SHP77 treated with DMSO at 0.1 percent for 48 hours (cell line): ENCODE results near the gene MYO5A.
"Not testable (repeated sequence)": the region's sequence is repeated elsewhere in the genome, so short reads cannot be mapped to it uniquely, and the experiment has no call there.

Experiments
- DNase-seq: peaks from one replicate; lab custom pipeline; 2025; lab: John Stamatoyannopoulos, UW

MYO5A gene

GRCh38 chr15:52419494-52419893 is 109.2 kb downstream of the MYO5A start:
- no peak for DNase-seq

GRCh38 chr15:52417957-52418356 is 110.7 kb downstream of the MYO5A start:
- no peak for DNase-seq

DNA sequence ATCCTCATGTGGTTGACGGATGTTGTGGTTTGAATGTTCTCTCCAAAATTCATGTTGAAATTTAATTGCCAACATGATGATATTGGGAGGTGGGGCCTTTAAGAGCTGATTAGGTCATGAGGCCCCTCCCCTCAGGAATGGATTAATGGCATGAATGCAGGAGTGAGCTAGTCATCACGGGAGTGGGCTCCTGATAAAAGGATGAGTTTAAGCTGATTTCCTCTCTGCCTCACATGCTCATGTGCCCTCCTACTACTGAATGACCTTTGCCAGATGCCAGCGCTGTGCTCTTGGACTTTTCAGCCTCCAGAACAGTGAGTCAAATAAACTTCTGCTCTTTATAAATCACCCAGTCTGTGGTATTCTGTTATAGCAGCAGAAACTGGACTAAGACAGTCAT is 111.2 kb downstream of the MYO5A start:
- no peak for DNase-seq

- DNase-seq, result not testable (repeated sequence)
Measured at GRCh38 chr15:52416566-52416965, 112.1 kb downstream of the MYO5A start.

GRCh38 chr15:52415628-52416027 is 113.1 kb downstream of the MYO5A start:
- DNase-seq, result no peak

GRCh38 chr15:52414936-52415335 is 113.7 kb downstream of the MYO5A start:
- DNase-seq, result no peak

DNA sequence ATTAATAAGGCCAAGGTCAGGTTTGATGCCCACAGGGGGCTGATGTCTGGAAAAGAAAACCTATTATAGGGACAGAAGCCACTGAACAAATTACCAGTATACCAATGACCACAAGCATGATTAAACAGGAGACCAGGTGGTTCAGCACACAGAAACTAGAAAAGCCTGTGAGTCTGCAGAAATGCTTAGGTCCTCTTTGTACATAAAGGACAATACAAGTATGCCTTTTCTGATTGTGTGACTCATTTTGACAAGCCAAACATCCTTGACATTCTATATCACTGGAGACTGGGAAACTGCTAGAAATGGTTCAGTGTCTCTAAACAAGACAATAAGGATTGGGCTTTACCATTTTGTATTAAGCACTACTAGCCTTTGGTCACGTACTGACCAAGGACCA is 119.9 kb downstream of the MYO5A start:
- no peak for DNase-seq

DNA sequence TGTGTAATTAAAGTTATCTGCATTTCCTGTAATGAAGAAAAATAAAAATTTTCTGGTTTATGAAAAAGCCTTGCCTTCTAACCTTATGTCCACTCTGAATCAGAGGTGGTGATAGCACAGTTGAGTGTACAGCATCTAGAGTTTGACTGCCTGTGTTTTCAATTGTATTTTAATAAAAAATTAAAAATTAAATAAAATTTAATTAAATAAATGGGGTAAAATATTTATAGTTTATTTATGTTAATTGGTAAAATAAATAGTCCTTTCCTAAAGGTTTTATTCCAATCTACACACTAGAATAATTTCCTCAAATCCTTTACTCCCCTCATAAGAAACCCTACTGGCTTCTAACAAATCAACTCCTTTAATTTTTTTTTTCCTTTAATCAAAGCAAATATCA is 121.3 kb downstream of the MYO5A start:
- DNase-seq, result no peak

GRCh38 chr15:52406601-52407000 is 122.1 kb downstream of the MYO5A start:
- DNase-seq, result no peak

DNA sequence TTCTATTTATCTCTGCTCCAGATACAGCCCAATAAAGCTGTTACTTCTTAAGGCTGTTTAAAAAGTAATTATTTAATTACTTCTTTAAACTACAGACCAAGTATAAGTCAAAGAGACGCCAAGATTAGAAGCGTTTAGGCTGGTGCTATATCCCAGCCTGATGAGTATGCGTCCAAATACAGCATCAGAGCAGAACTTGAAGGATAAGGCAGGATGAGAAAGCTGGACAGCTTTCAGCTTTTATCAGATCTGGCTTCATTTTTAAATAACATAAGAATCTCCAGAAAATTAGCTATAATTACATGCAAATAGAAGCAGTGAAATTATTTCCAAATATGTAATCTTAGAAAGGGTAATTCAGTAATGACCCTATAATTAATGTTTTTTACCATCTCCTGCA is 122.8 kb downstream of the MYO5A start:
- no peak for DNase-seq

DNA sequence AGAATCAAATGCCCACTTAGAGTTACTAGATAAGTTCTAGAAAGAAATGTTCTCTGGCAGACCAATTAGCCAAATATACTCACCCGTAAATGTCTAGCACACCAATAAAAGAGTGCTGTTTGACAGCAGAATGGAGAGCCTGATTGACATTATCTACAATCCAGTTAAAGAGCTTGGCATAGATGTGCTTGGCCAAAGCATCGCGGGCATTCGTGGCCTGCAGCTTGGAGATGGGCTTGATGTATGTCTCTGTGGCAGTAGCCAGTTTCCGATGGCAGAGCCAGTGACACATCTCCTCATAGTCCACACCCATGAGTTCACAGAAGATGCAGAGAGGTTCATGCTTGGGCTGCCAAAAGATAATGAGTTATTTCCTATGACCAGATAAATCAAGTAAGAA is 131.6 kb downstream of the MYO5A start:
- DNase-seq, result no peak

GRCh38 chr15:52394118-52394517 is 134.6 kb downstream of the MYO5A start:
- no peak for DNase-seq

GRCh38 chr15:52392008-52392687 is 136.5 kb downstream of the MYO5A start:
- DNase-seq, result no peak

- DNase-seq, result no peak
Measured at GRCh38 chr15:52391069-52391468, 137.6 kb downstream of the MYO5A start.

GRCh38 chr15:52385670-52386069 is 143.0 kb downstream of the MYO5A start:
- DNase-seq, result no peak

DNA sequence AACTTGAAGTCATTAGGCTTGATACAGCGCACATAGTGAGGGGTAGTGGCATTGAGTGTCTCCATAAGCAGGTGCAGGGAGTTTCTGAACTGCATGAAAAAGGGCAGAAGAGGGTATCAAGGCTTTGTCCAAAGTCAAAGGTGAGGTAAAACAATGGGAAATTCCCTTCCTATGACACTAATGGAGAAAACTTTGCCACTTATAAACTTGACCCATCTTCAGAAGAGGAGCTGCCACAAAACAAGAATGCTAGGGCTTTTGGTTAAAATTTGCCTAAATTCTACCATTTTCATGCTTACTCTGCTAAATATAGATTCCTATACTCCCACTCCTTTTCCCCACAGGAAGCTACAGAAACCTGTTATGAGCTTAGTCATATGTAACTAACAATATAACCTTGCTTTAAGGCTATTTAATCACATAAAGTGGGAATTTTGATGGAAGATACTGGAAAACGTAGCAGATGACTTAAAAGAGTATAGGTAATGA is 145.5 kb downstream of the MYO5A start:
- DNase-seq, result no peak

DNA sequence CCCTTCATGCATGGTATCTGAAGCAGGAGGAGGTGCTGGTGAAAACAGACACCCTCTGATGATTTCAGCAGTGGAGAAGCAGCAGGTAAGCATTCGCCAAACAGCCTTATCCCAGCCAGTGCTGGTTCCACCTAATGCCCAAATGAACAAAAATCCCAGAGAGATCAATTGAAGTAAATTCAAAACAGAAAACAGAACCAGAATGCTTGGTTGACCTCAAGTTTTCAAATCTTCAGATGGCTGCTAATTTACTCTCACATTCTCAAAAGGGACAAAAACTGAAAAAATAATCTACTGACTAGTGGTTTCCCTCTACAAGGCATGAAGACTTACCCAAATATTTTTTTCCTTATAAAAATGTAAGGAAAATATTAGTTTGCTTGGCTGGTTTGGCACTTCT is 146.0 kb downstream of the MYO5A start:
- DNase-seq, result no peak

GRCh38 chr15:52379395-52380106 is 149.1 kb downstream of the MYO5A start:
- DNase-seq, result no peak

DNA sequence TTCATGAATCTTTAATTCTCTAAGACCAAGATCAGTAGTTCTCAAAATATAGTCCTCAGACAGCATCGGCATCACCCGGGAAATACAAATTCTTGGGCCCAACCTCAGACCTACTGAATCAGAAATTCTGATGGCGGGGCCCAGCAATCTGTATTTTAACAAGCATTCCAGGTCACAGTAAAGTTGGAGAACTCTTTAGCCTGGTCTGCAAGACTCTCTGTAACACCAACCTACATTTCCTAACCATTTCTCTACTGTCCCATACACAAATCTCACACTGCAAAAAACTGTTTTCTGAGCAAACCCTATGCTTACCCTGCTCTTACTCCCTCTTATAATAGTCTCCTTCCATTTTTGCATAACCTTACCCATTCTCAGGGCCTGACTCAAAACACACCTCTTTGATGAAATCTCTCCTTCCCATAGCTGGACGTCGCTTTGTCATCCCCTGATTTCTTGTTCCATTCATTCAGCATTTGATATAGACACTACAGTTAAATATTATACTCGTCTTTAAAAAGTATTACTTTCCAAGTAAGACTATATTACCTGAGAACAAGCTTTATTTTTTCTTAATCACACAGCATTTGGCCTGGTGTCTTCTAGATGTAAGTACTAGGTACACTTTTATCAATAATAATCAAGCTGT is 149.8 kb downstream of the MYO5A start:
- DNase-seq, result no peak

GRCh38 chr15:52370010-52370409 is 158.7 kb downstream of the MYO5A start:
- DNase-seq, result no peak

GRCh38 chr15:52369455-52369854 is 159.2 kb downstream of the MYO5A start:
- no peak for DNase-seq

DNA sequence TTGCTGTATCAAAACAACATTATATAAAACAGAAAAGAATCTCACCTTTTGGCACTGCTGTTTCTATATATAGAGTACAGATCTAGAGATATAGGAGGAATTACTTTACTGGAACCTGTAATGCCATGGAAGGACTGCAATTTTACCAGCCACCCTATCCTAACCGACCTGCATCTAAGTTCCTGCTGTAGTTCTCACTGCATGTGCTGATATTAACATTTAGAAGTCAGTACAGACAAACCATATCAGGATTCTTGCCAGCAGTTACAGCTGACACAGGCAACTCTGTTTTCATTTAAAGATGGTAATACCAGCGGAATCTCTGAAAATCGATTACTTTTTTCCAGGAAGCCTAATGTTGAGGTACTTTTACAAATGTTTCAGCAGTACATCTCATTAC is 159.7 kb downstream of the MYO5A start:
- no peak for DNase-seq

DNA sequence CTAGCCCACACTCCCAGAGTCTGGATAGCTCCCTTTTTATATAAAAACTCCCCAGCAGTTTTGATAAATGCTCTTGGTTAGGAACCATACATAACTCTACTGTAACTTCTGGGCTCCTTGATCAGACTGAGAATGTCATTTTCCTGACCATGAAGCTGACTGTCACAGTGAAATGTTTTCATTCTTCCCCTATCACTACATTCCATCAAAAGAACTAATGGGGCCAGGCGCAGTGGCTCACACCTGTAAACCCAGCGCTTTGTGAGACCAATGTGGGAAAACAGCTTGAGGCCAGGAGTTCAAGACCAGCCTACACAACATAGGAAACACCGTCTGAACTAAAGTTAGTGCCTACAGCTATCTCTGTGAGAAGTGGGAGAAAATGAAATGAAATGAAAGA is 160.3 kb downstream of the MYO5A start:
- no peak for DNase-seq
